ENCODE measurements around the gene MRPL40.

The MRPL40 gene

GRCh38 chr22:19432133-19432851 is at the start of gene MRPL40:
MRPL40 (plus strand) TSS chr22:19432545; CDS start chr22:19432555, 10 bp downstream.
- DNase-seq = peak; percentile 75 to 97 (median 91)

- DNase-seq = no peak
These were observed 49.1 kb upstream of the MRPL40 start for GRCh38 chr22:19383292-19383691.

DNA sequence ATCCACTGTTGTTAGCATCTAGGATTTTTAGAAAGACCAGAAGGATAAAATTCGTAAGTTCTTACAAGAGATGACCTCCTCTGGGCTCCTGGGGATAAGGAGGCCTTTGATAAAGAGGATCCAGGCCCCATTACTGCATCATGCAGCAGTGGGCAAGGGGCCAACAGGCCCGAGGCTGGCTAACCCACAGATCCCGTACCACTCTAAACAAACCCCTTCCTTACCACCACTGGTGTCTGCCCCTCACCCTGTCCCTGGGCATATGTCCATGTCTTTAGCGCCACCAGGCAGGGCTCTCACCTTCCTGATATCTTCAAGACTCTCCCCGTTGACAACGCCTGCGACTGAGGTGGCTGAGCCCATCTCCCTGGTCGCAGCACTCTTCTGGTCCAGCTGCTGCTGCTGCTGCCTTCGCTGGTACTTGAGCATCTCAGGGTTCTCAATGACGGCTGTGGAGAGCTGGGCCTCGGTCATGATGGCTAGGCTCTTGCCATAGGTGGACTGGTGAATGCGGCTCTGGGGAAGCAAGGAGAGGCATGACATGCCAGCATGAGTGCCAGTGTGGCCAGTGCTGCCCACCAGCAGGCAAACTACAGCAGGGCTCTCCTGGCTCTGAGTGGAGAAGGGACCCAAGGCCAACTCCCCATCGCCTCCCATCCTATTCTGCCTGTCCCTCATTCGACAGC is 47.0 kb upstream of the MRPL40 start:
- DNase-seq = no peak

DNA sequence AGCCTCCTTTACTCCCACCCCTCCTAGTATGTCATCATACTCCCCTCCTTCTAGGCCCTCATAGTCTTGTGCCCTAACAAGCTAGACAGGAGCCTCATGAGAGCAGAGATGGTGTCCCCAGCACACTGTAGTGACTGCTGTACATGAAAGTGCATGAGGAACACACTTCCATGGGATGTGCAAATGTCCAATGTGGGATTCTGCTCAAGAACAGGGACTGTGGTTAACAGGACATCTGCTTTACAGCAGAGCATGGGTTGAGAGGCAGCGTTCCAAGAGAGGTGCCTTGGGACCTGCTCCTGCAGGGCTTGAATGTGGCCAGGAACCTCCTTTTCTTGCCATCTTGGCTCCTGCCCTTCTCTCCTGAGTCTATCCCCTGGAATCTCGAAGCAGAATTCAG is 46.1 kb upstream of the MRPL40 start:
- no peak for DNase-seq

DNA sequence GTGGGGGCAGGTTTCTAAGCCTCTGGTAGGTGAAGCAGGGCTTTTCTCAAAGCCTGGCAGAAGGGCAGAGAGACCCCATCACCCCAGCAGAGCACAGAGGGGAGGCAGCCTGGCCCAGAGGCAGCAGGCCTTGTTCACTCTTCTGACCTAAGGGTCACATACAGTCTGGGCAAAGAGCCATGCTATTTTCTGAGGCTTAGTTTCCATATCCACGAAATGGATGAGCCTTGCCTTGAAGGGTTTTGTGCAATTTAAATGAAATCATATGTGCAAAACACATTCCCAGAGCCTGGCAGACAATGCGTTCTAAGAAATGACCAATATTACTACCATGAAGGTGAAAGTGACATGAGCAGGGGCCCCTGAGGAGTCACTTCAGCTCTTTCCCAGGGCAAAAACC is 45.3 kb upstream of the MRPL40 start:
- no peak for DNase-seq

GRCh38 chr22:19387575-19387974 is 44.8 kb upstream of the MRPL40 start:
- no peak for DNase-seq

DNA sequence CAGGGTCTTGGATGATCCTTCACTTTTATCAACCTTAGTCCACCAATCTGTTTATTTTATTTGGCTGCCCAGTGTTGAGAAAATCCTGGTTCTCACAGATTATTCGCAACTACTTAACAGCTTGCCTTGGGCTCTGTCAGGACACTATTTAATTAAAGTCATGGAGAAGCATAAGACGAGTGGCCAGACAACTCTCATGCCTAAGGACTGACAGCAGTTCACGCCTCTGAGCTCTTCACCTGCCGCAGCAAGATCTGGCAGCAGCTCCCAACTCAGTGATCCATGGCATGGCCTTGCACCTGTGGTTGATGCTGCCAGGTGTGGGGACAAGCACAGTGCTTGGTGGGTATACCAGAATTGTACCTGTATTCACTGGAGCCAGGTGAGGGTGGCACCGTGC is 38.6 kb upstream of the MRPL40 start:
- DNase-seq = no peak

GRCh38 chr22:19394274-19395050 is 37.9 kb upstream of the MRPL40 start:
- no peak for DNase-seq

GRCh38 chr22:19395276-19395675 is 37.1 kb upstream of the MRPL40 start:
- DNase-seq = no peak

DNA sequence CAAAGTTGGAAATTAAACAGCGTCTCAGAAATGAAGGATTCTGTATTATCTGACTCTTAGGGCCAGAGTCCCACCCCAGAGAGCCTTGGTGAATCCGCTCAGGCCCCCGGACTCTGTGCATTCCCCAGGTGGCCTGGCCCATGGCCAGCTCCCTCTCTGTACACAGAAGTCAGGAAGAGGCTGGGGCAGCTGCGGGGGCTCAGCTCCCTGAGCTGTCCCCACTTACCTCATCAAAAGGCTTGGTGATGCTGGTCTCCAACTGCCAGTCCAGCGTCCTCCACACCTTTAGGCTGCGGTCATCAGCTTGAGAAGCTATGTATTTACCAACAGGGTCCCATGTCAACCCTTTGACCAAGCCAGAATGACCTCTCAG is 35.8 kb upstream of the MRPL40 start:
- DNase-seq = no peak

DNA sequence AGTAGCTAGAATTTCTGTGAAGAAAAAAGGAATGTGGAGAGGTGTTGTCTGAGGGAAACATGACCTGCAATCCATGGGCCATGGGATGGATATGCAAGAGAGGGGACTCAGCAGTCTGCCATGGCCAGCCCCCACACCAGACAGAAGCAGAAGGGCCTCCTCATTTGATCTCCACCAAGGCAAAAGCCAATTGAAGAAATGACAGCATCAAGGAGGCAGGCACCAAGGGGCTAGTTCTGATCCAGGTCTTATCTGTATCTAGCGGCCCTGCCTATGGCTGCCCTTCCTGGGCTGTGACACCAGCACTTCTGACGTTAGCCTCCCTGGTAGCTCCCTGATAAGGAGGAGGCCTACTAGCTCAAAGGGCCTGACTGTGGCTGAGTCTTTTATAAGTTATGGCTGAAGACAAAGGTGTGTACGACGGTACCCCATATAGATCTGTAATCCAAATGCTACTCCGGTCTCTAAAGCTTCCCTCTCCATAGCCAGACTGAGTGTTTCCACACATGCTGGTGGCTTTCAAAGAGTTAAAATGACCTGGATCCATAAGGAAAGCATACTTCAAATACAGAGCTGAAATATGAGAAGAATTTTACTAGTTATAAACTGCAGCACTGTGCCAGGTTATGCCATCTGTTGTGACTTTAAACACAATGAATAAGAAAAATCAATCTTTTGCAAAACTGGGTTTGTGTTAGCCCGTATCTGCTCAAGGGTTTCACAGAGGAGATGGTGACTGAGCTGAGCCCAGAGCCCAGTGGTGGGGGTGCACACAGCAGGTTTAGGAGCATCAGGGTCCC is 35.2 kb upstream of the MRPL40 start:
- DNase-seq = no peak

DNA sequence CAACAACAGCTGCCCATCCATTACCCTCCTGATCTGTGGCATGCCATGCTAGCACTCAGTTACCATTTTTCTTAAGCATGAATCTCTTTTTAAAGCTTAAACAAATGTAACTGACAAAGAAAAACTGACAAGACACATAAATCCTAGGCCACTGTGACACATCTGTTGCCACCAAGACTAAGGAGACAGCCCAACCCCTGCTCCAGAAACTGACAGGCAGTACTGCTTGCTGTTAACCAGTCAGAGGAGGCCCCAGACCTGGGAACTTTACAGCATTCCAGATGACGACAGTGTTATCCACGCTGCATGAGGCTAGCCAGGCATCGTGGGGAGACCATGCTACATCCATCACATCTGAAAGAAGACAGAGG is 34.6 kb upstream of the MRPL40 start:
- DNase-seq = no peak

- DNase-seq = no peak
These were observed 34.1 kb upstream of the MRPL40 start for GRCh38 chr22:19398206-19398605.

- no peak for DNase-seq
These were observed 33.7 kb upstream of the MRPL40 start for GRCh38 chr22:19398652-19399051.

DNA sequence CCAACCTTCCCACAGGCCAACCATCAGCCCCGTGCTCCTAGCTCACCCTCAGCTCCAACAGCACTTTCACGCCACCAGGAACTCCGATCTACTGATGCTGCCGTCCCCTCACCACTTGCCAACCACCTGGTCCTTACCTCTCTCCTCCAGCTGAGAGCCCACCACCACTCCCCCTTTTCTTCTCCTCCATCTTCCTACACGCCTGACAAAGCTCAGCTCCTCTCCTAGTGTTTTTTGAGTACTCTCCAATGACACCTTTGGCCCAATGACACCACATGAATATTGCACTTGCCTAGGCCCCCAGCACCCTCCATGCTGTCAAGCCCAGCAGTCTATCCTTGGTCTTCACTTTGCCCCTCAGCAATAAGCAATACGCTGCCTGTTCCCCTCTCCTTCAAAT is 31.5 kb upstream of the MRPL40 start:
- no peak for DNase-seq

DNA sequence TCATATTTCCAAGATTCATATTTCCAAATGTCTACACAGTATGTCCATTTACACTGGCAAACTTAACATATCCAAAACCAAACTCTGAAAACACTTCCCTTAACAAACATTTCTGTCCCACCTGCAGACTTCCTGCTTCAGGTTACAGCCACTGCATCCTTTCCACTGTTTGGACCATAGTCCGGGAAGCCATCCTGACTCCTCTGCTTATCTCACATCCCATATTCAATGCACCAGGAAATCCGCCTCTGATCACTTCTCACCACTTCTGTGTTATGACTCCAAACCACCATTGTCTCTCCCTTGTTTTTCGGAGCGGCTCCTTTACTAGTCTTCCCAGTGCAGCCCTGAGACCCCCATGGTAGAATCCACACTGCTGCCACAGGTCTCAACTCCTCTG is 30.9 kb upstream of the MRPL40 start:
- DNase-seq = no peak

DNA sequence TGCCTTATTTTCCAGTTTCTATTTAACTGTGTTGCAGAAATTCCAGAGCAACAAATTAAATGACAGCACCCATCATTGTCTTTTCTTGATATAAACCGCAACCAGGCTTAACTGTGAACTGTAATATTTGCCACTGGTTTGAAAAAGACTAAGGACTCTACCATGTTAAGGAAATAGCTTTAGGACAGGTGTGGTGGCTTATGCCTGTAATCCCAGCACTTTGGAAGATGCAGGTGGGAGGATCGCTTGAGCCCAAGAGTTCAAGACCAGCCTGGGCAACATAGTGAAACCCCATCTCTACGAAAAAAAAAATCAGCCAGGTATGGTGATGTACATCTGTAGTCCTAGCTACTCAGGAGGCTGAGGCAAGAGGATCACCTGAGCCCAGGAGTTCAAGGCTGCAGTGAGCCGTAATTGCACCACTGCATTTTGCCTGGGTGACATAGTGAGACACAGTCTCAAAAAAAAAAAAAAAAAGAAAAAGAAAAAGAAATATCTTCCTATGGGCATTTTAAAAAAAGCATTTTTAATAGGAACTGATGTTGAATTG is 29.6 kb upstream of the MRPL40 start:
- no peak for DNase-seq

DNA sequence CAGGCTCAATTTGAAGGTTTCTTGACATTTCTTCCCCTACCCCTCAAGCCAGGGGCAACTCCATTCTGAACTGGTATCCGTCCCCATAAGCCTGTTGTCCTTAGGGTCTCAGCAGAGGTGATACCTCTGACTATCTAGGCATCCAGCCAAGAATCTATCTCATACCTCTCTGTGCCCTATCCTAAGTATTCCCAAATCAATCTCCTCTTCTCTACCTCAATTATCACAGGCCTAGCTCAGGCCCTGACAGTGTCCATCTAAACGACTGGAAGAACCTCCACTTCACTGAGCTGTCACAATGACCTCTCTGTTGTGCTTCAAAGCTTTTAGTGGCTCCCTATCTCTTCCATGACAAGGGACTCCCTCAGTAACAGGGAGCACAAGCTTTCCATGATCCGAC is 27.7 kb upstream of the MRPL40 start:
- no peak for DNase-seq

DNA sequence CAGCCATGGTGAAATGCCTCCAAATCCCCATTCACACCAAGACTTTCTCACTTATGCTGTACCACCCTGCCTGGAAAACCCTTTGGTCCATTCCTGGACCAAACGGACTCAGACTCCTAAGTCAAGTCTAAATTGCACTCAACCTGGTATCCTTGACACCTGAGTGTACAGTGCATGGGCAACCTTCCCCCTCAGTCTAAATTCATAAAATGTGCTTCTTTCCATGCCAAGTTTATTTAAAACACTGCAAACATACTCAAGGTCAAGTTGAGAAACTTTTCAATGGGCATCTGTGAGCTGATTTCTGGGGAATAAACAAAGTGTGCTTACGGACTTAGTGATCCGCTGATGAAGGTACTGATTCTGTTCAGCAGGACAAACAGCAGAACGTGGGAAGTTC is 27.2 kb upstream of the MRPL40 start:
- DNase-seq = no peak

DNA sequence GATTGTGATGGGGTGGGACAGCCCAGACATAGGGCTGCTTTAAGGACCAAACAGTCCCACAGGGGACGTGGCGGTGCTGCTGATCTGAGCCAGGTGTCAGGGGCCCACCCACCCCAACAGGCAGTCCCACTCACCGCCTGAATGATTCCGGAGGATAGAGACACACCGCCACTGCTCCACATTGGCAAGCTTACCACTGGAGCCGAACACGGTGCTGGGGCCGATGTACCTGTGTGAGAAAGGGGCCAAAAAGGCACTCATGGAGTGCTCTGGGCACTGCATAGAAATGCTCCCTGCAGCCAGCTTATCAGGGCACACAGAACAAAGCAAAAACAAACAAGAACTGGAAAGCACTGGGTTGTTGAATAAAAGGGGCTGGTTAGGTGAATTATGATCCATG is 26.7 kb upstream of the MRPL40 start:
- DNase-seq = no peak

DNA sequence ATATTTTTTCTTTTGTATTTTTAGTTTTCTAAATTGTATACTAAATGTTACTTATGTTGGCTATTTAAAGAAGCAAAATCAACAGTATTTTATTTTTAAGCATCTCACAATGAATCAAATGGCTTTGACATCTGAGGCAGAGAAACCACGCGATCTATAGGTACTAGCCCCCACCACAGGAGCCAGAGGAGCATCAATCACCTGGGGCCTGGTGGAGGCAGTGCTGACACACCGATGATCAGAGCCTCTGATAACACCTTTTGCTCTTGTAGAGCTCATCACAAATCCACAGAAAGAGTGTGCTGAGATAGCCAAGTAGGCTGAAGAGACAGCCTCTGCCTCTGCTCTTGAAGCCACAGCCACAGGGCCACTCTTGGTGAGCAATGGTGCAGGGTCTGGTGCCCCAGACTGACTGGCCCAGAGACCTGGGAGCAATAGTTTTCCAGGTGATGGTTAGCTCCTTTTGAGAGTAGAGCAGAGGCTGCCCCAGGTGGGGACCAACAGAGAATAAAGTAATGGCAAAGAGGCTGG is 26.0 kb upstream of the MRPL40 start:
- no peak for DNase-seq

Data from nucleus accumbens (tissue), 56 donors.